ENCODE measurements around the gene PRTN3.
"Not testable (repeated sequence)": the region's sequence is repeated elsewhere in the genome, so short reads cannot be mapped to it uniquely, and the experiment has no call there.

Gene PRTN3

GRCh38 chr19:845707-846521, 5.1 kb downstream of the PRTN3 start:
- no peak for DNase-seq (ENCODE audit: low read depth)

- DNase-seq (ENCODE audit: low read depth) = no peak
Measured at GRCh38 chr19:848386-848921, 7.7 kb downstream of the PRTN3 start.

DNA sequence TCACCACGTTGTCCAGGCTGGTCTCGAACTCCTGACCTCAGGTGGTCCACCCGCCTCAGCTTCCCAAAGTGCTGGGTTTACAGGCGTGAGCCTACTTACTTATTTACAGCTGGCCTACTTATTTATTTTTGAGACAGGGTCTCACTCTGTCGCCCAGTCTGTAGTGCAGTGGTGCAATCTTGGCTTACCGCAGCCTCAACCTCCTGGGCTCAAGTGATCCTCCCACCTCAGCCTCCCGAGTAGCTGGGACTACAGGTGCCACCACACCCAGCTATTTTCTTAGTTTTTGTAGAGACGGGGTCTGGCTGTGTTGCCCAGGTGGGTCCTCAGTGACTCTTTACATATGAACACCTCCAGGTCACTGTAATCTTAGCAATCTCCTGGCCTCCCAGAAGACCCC, 8.4 kb downstream of the PRTN3 start:
- DNase-seq (ENCODE audit: low read depth) = not testable (repeated sequence)

DNA sequence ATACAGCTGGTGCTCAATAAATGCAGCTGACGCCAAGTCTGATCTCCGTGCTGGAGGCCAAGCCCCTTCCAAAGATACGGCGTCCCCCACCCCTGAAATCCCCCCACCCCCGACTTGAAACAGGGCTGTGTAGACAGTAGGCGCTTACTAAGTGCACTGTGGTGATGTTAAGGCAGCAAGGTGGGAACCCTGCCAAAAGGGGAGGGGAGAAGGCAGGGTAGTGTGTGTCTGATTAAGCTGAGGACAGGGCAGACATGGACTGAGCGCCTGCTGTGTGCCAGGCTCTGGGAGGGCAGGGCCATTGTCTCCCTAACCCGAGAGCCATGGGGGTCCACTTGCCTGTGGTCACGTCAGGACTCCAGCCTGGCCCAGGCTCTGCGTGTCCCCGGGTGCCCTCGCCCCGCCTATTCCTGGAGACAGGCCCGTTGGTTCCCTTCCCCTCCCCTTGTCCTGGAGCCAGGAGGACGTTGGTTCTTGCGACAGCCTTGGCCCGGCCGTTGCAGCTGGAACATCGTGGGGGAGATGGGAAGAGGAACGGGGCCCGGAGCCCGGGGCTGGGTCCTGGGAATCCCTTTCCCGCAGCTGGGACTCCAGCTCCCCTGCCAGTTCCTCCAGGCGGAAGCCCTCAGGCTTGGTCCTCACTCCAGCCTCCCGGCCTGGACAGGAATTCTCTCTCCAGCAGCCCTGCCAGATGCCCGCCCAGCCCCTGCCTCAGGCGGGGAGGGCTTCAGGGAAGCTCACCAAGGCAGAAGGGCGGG, 9.6 kb downstream of the PRTN3 start:
- peak; percentile 63 for DNase-seq (ENCODE audit: low read depth)

GRCh38 chr19:850979-851335, 10.2 kb downstream of the PRTN3 start:
- no peak for DNase-seq (ENCODE audit: low read depth)

DNA sequence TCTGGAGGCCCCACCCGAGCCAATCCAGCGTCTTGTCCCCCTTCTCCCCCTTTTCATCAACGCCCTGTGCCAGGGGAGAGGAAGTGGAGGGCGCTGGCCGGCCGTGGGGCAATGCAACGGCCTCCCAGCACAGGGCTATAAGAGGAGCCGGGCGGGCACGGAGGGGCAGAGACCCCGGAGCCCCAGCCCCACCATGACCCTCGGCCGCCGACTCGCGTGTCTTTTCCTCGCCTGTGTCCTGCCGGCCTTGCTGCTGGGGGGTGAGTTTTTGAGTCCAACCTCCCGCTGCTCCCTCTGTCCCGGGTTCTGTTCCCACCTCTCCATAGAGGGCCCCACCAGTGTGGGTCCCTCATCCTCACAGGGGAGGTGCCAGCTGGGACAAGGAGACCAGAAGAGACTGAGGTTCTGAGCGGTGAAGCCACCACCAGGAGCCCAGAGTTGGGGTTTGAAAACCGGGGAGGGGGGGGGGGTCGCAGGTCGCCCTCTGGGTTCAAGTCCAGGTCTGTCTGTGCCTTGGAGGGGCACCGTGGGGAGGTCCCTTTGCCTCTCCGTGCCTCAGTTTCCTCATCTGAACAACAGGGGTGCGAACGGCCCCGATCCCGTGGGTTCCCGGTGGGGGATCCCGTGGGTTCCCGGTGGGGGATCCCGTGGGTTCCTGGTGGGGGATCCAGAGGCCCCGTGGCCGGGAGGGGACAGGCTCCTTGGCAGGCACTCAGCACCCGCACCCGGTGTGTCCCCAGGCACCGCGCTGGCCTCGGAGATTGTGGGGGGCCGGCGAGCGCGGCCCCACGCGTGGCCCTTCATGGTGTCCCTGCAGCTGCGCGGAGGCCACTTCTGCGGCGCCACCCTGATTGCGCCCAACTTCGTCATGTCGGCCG, 11.6 kb downstream of the PRTN3 start, which contains the start of gene ELANE:
Gene ELANE, plus strand, starts transcription at position 168 of the 878 bp plus-strand sequence. Its CDS starts 26 bp downstream, at position 194.
- DNase-seq (ENCODE audit: low read depth) = no peak

- DNase-seq (ENCODE audit: low read depth) = no peak
Measured at GRCh38 chr19:853014-853585, 12.3 kb downstream of the PRTN3 start.

DNA sequence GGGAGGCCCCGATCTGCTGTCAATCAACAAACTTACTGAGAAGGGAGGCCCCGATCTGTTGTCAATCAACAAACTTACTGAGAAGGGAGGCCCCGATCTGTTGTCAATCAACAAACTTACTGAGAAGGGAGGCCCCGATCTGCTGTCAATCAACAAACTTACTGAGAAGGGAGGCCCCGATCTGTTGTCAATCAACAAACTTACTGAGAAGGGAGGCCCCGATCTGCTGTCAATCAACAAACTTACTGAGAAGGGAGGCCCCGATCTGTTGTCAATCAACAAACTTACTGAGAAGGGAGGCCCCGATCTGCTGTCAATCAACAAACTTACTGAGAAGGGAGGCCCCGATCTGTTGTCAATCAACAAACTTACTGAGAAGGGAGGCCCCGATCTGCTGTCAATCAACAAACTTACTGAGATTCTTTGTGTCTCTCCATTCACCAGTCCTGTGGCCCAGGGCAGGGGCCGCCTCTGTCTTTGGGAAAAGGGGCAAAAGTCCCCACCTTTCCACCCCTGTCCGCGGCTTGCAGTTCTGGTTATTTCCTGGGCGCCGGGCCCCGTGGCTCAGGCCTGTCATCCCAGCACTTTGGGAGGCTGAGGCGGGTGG, 12.9 kb downstream of the PRTN3 start:
- not testable (repeated sequence) for DNase-seq (ENCODE audit: low read depth)

DNA sequence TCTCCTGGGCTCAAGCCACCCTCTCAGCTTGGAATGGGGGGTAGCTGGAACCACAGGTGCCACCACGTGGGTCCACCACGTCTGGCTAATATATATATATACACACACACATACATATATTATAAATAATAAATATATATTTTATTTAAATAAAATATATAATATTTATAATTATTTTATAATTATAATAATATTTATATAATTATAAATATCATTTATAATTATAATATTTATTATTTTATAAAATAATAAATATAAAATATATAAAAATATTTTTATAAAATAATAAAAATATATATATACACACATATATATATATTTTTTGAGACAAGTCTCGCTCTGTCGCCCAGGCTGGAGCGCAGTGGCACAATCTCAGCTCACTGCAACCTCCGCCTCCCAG, 13.8 kb downstream of the PRTN3 start:
- no peak for DNase-seq (ENCODE audit: low read depth)

GRCh38 chr19:855142-855541, 14.3 kb downstream of the PRTN3 start:
- DNase-seq (ENCODE audit: low read depth) = no peak

GRCh38 chr19:855566-856120, 14.8 kb downstream of the PRTN3 start:
- no peak for DNase-seq (ENCODE audit: low read depth)

DNA sequence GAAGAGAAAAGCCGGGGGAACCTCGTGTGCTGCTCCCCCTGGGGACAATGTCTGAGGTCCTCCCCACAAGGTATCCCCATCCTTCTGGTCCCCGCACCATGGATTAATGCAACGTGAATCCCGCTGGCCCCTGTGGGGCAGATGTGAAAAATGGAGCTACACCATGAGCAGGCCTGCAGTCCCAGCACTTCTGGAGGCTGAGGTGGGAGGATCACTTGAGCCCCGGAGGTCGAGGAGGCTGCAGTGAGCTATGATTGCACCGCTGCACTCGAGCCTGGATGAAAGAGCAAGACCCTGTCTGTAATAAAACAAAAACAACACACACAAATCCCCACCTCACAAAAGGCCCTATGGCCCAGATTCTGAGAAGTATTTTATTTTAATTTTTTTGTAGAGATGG, 17.5 kb downstream of the PRTN3 start:
- DNase-seq (ENCODE audit: low read depth) = no peak

DNA sequence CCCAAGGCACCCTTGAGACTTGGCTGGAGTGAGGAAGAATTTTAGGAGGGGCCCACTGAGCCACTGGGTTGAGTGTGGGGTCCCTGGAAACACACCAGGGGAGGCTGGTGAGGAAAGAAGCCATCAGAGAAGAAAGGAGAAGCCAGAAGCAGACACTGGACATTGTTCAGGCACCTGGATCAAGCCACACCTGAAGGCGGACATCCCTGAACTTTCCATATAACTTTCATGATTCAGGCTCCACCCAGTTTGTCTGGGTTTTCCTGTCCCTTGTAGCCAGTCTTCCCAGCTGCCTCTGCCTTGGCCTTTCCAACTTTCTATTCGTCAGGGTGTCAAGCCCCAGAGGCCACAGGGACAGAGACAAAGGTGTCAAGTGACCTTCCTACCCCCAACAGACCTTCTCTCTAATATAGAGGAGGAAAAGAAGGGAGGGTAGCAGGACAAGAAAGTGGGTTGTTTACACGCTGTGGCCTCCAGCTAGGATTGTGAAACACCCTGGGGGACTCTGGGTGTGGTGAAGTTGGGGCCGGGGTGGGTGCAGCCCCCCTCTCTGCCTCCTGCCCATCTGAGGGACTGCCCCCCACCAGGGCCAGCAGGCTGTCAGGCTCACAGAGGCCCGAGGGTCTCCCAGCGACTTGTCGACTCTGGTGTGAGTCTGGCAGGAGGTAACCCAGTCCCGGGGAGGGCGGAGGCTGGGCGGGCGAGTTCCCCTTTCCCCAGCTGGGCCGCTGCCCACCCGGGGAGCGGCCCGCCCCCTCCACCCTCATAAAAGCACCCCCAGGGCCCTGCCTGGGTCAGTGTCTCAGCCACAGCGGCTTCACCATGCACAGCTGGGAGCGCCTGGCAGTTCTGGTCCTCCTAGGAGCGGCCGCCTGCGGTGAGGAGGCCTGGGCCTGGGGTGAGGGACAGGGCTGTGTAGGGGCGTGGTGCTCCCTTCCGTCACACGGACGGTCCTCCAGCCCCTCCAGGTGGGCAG, 18.4 kb downstream of the PRTN3 start, which contains the start of gene CFD:
Gene CFD, plus strand, starts transcription at position 797 of the 976 bp plus-strand sequence. Its CDS starts 26 bp downstream, at position 823.
- no peak for DNase-seq (ENCODE audit: low read depth)

DNA sequence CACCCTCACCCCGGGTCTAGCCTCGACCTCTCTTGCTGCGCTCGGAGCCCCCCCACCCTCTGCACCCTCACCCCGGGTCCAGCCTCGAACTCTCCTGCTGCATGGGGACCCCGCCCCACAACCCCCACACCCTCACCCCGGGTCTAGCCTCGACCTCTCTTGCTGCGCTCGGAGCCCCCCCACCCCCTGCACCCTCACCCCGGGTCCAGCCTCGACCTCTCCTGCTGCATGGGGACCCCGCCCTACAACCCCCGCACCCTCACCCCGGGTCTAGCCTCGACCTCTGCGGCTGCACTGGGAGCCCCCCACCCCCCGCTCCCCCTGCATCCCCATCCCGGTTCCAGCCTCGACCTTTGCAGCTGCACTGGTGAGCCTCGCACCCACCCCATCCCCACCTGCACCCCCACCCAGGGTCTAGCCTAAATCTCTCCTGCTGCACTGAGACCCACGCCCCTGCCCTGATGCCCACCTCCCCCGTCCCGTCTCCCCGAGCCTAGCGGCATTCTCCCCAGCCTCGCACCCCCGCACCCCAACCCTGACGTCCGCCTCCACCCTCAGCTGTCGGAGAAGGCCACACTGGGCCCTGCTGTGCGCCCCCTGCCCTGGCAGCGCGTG, 20.4 kb downstream of the PRTN3 start:
- no peak for DNase-seq (ENCODE audit: low read depth)

DNA sequence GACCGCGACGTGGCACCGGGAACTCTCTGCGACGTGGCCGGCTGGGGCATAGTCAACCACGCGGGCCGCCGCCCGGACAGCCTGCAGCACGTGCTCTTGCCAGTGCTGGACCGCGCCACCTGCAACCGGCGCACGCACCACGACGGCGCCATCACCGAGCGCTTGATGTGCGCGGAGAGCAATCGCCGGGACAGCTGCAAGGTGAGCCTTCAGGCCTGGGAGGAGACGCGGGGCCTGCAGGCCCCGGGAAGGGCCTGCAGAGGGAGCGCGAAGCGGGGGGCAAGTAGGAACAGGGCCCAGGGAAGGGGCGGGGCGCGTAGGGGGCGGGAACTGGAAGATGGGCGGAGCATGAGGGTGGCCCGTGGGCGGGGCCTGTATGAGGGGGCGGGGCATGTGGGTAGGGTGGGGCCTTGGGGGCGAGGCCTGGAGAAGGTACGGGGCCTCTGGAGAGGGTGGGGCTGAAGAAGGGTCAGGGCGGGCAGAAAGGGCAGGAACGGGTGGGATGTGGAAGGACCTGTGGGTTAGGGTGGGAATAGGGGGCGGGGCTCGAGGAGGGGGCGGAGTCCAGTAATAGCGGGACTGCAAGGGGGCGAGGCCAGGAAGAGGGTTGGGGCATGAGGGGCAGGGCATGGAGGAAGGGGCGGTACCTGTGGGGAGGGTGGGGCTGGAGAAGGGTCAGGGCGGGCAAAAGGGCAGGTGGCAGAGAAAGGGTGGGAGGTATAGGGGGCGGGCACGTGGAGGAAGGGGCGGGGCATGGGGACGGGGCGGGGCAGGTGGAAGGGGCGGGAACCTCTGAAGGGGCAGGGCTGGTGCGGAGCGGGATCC, 21.2 kb downstream of the PRTN3 start:
- DNase-seq (ENCODE audit: low read depth) = peak; percentile 38

DNA sequence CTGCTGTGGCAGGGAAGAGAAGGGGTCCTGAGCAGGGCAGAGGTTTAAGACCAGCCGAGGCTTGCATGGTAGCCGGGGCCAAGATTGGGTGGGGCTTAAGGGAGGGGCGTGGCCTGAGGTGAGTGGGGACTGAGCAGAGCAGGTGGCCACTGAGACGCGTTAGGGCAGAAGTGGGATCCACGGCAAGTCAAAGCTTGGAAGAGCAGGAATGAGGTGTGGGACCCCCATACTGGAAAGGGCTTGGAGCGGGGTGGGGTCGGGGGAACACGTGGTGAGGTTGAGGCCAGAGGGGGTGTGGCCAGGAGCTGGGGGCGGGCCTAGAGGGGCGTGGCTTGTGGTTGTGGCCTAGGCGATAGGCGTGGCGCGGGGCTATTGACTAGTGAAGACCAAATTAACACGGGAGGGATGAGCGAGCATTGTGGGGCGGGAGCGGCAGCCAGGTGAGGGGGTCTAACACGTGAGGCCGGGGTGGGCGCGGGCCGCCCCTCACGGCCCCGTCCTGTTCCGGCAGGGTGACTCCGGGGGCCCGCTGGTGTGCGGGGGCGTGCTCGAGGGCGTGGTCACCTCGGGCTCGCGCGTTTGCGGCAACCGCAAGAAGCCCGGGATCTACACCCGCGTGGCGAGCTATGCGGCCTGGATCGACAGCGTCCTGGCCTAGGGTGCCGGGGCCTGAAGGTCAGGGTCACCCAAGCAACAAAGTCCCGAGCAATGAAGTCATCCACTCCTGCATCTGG, 21.9 kb downstream of the PRTN3 start:
- DNase-seq (ENCODE audit: low read depth) = peak; percentile 67

DNA sequence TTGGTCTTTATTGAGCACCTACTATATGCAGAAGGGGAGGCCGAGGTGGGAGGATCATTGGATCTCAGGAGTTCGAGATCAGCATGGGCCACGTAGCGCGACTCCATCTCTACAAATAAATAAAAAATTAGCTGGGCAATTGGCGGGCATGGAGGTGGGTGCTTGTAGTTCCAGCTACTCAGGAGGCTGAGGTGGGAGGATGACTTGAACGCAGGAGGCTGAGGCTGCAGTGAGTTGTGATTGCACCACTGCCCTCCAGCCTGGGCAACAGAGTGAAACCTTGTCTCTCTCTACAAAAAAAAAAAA, 22.5 kb downstream of the PRTN3 start:
- DNase-seq (ENCODE audit: low read depth) = no peak
